NOMO-1 treated with DMSO at 0.1 percent for 48 hours (cell line): ENCODE measurements around the gene C7orf25.

Experiments
- DNase-seq: peaks from one replicate; lab custom pipeline; 2025; ENCODE audit not compliant: unreplicated experiment; lab: John Stamatoyannopoulos, UW

Gene C7orf25

GRCh38 chr7:42878303-42878702 lies 33.6 kb downstream of the C7orf25 start:
- DNase-seq, result no peak

GRCh38 chr7:42877862-42878261 lies 34.0 kb downstream of the C7orf25 start:
- DNase-seq, result peak; percentile 61

- peak; percentile 31 for DNase-seq
Measured at GRCh38 chr7:42876182-42877068, 35.4 kb downstream of the C7orf25 start.

GRCh38 chr7:42869131-42870020 lies 42.5 kb downstream of the C7orf25 start:
- DNase-seq, result no peak

- no peak for DNase-seq
Measured at GRCh38 chr7:42868480-42868879, 43.4 kb downstream of the C7orf25 start.
